Measurements from ENCODE around the gene RSPO3.

DNA sequence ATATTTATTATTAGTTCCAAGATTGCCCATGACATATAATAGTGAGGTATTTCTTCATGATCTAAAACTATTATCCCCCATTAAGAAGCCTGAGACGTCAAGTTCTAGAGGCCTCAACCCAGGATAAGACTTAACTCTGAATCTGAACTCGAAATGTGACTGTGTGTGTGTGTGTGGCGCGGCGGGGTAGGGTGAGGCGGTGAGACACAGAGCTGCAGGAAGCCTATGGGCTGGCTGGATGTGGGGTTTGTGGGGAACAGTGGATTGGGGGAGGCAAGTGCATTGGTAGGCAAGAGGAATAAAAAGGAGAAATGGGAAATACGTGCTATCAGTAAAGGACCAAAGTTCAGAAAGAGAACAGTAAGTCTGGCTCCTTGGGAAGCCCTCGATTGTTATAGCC is 81.6 kb downstream of the RSPO3 start:
- TF ChIP-seq, protein P1, sequence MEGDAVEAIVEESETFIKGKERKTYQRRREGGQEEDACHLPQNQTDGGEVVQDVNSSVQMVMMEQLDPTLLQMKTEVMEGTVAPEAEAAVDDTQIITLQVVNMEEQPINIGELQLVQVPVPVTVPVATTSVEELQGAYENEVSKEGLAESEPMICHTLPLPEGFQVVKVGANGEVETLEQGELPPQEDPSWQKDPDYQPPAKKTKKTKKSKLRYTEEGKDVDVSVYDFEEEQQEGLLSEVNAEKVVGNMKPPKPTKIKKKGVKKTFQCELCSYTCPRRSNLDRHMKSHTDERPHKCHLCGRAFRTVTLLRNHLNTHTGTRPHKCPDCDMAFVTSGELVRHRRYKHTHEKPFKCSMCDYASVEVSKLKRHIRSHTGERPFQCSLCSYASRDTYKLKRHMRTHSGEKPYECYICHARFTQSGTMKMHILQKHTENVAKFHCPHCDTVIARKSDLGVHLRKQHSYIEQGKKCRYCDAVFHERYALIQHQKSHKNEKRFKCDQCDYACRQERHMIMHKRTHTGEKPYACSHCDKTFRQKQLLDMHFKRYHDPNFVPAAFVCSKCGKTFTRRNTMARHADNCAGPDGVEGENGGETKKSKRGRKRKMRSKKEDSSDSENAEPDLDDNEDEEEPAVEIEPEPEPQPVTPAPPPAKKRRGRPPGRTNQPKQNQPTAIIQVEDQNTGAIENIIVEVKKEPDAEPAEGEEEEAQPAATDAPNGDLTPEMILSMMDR (conservative IDR thresholded peaks at IDR 0.05; ENCODE audit: low read depth, low read length): no peak
- TF ChIP-seq EZH2 (IDR thresholded peaks at IDR 0.05; ENCODE audit: low read length, unreplicated experiment) (no peak), EZH2phosphoT487 (IDR thresholded peaks at IDR 0.05; ENCODE audit: borderline replicate concordance, low read length) (no peak)

Measured in PC-3 (cell line).